ENCODE measurements around the gene CYSLTR1.
A peak's percentile ranks its signal among the peaks of the same experiment; 100 is the strongest.

Gene CYSLTR1

GRCh38 chrX:78322863-78323262 lies 4.5 kb downstream of the CYSLTR1 start:
- Histone ChIP-seq H3K27me3 (no peaks in the 10 kb centered on the region), H3K4me1 (ENCODE audit: control insufficient read depth in 1 of 2, insufficient read depth in 1 of 2, low read depth in 1 of 2, low read length in 1 of 2) (peaks cover 38 to 50% of the 10 kb centered on the region in 2 experiments), H3K27ac (peak overlapping the region; percentile 58), H3K36me3 (no peaks in the 10 kb centered on the region), H3K9me3 (no peaks in the 10 kb centered on the region), H3K4me3 (ENCODE audit: low read depth in 1 of 2, low read length in 1 of 2) (no peak overlapping the region)
- no peak for TF ChIP-seq CTCF (IDR thresholded peaks at IDR 0.05)

GRCh38 chrX:78321809-78322208 lies 5.6 kb downstream of the CYSLTR1 start:
- no peak overlapping the region for H3K4me3 ChIP-seq (ENCODE audit: low read depth in 1 of 2, low read length in 1 of 2)
- H3K27ac ChIP-seq: peak overlapping the region; percentile 58
- peaks cover 35 to 41% of the 10 kb centered on the region in 2 experiments for H3K4me1 ChIP-seq (ENCODE audit: control insufficient read depth in 1 of 2, insufficient read depth in 1 of 2, low read depth in 1 of 2, low read length in 1 of 2)

GRCh38 chrX:78316265-78316664 lies 11.1 kb downstream of the CYSLTR1 start:
- no peaks in the 10 kb centered on the region for H3K9me3 ChIP-seq
- H3K27me3 ChIP-seq: no peaks in the 10 kb centered on the region

More at GRCh38 chrX:78321809-78322208, 5.6 kb downstream of the CYSLTR1 start:
- no peaks in the 10 kb centered on the region for H3K27me3 ChIP-seq
- H3K36me3 ChIP-seq: no peaks in the 10 kb centered on the region
- no peaks in the 10 kb centered on the region for H3K9me3 ChIP-seq
- TF ChIP-seq CTCF (IDR thresholded peaks at IDR 0.05): no peak

GRCh38 chrX:78315745-78316144 lies 11.7 kb downstream of the CYSLTR1 start:
- Histone ChIP-seq H3K36me3 (no peaks in the 10 kb centered on the region), H3K27ac (no peak overlapping the region), H3K4me1 (ENCODE audit: control insufficient read depth in 1 of 2, insufficient read depth in 1 of 2, low read depth in 1 of 2, low read length in 1 of 2) (peaks cover 0 to under 1% of the 10 kb centered on the region in 2 experiments), H3K9me3 (no peaks in the 10 kb centered on the region), H3K4me3 (ENCODE audit: low read depth in 1 of 2, low read length in 1 of 2) (no peak overlapping the region), H3K27me3 (no peaks in the 10 kb centered on the region)
- TF ChIP-seq CTCF (IDR thresholded peaks at IDR 0.05): no peak

More at GRCh38 chrX:78316265-78316664, 11.1 kb downstream of the CYSLTR1 start:
- no peak for TF ChIP-seq CTCF (IDR thresholded peaks at IDR 0.05)
- no peak overlapping the region for H3K27ac ChIP-seq
- H3K36me3 ChIP-seq: no peaks in the 10 kb centered on the region
- peaks cover 5% of the 10 kb centered on the region in 2 experiments for H3K4me1 ChIP-seq (ENCODE audit: control insufficient read depth in 1 of 2, insufficient read depth in 1 of 2, low read depth in 1 of 2, low read length in 1 of 2)
- H3K4me3 ChIP-seq (ENCODE audit: low read depth in 1 of 2, low read length in 1 of 2): no peak overlapping the region

- Histone ChIP-seq H3K27ac (peak overlapping the region; percentile 6), H3K36me3 (no peaks in the 10 kb centered on the region), H3K4me3 (ENCODE audit: low read depth in 1 of 2, low read length in 1 of 2) (no peak overlapping the region), H3K27me3 (no peaks in the 10 kb centered on the region), H3K4me1 (ENCODE audit: control insufficient read depth in 1 of 2, insufficient read depth in 1 of 2, low read depth in 1 of 2, low read length in 1 of 2) (no peaks in the 10 kb centered on the region), H3K9me3 (no peaks in the 10 kb centered on the region)
- TF ChIP-seq CTCF (IDR thresholded peaks at IDR 0.05): no peak
These were observed 12.8 kb downstream of the CYSLTR1 start for GRCh38 chrX:78314561-78314960.

- no peak overlapping the region for H3K4me3 ChIP-seq (ENCODE audit: low read depth in 1 of 2, low read length in 1 of 2)
- no peak for TF ChIP-seq CTCF (IDR thresholded peaks at IDR 0.05)
These were observed 13.9 kb downstream of the CYSLTR1 start for GRCh38 chrX:78313526-78313925.

More at GRCh38 chrX:78313526-78313925, 13.9 kb downstream of the CYSLTR1 start:
- Histone ChIP-seq H3K27me3 (no peaks in the 10 kb centered on the region), H3K9me3 (no peaks in the 10 kb centered on the region), H3K27ac (no peak overlapping the region), H3K4me1 (ENCODE audit: control insufficient read depth in 1 of 2, insufficient read depth in 1 of 2, low read depth in 1 of 2, low read length in 1 of 2) (no peaks in the 10 kb centered on the region), H3K36me3 (no peaks in the 10 kb centered on the region)
